ENCODE results near the gene PRM1.

DNA sequence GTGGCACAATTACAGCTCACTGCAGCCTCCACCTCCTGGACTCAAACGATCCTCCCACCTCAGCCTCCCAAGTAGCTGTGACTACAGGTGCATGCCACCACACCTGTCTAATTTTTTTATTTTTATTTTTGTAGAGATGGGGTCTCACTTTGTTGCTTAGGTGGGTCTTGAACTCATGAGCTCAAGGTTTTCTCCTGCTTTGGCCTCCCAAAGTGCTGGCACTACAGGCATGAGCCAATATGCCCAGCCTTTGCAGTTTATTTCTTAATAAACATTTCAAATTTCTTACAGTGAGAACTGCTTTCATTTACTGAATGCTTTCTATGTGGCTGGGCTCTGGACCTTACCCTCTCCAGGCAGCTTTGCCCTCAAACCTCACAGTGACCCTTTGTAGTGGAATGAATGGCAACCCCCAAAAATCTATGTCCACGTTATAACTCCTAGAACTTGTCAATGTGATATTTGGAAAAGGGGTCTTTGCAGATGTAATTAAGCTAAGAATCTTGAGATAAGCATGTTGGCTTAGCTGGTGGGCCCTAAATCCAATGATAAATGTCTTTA, 10.4 kb downstream of the PRM1 start:
- TF ChIP-seq POLR2AphosphoS5 (IDR thresholded peaks at IDR 0.05; ENCODE audit: low read depth, low read length) (no peak), SIN3A (IDR thresholded peaks at IDR 0.05; ENCODE audit: borderline replicate concordance, insufficient read depth, low read length) (no peak)
